ENCODE results near the gene HDAC11.
"Not testable (repeated sequence)": the region's sequence is repeated elsewhere in the genome, so short reads cannot be mapped to it uniquely, and the experiment has no call there.

The HDAC11 gene

DNA sequence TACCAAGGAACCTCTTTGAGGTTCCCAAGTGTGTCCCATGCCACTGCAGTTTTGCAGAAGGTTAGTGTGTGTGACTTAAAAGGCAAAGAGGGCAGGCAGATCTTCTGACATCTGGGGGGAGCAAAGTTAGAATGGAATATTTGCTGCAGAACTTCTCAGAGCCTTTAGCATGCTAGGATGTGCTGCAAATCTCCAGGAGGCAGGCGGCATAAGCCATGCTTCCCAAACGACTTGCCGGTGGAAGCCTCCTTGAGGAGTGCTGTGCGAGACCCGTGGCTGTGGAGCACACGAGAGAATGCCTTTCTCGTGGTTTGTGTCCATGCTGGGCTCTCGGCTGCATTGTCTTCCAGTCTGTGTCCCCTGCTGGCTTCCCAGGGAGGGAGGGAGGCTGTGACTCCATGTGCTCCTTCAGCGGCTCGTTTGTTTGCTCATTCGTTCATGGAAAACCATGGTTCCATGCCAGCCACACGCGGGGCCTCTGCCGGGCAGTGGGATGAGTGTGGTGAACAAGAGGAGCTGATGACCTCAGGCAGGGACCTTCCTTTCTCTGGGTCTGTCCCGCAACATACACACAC lies 13.8 kb downstream of the HDAC11 start:
- DNase-seq (ENCODE audit: low read depth), result no peak

DNA sequence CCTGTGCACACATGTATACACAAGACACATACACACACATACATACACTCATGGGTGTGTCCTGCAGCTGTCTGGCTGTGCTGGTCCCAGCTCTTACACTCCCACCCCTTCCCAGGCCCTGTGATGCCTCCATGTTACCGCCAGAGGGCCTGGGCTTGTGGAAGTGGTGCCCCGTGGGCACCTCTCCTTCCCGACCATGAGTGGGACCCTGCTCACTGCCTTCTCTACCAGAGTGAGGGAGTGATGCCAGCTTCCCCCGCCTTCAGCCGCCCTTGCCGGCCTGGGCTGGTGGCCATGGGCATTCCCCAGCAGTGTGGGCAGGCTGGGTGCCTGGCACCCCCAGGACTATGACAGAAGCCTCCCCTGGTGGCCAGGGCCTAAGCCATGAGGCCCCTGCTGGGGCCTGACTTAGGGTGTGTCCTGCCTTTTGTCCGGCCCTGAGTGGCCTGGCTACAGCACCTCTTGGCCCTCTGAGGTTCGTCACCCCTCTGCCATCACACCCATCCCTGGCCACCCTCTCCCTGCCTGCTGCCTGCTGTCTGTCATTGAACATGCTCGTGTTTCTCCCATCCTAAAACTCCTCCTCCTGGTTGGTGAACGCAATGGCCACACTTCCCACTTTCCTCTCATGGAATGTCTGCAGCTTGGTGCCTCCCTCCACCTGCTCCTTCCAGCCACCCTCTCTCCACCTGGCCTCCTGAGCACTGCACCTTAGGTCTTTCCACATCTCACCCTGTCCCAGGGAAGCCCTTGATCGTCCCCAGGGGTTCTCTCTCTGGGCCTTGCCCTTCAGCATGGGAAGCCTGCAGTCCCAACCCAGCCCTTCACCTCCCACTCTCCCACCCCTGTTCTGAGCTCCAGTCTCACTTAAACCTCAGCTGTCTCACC lies 14.6 kb downstream of the HDAC11 start:
- DNase-seq (ENCODE audit: low read depth), result peak; percentile 61

DNA sequence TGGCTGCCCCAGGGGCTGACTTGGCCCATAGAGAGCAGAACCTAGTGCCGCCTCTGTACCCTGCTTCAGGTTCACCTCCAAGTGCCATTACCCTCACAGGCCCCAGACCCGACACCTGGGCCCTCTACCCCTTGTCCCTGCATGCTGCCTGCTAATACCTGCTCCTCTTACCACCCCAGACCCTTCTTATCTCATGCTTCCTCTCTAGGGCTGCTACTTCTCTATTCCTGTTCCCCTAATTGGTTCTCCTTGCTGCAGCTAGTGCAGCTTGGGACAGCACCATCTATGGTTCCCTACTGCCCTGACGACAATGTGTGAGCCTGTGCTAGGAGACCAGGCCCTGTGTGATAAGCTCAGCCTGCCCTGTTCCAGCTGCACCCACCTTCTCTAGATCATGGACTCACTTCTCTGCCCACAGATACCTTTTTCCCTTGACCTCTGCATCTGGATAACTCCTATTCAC lies 15.3 kb downstream of the HDAC11 start:
- DNase-seq (ENCODE audit: low read depth), result no peak

DNA sequence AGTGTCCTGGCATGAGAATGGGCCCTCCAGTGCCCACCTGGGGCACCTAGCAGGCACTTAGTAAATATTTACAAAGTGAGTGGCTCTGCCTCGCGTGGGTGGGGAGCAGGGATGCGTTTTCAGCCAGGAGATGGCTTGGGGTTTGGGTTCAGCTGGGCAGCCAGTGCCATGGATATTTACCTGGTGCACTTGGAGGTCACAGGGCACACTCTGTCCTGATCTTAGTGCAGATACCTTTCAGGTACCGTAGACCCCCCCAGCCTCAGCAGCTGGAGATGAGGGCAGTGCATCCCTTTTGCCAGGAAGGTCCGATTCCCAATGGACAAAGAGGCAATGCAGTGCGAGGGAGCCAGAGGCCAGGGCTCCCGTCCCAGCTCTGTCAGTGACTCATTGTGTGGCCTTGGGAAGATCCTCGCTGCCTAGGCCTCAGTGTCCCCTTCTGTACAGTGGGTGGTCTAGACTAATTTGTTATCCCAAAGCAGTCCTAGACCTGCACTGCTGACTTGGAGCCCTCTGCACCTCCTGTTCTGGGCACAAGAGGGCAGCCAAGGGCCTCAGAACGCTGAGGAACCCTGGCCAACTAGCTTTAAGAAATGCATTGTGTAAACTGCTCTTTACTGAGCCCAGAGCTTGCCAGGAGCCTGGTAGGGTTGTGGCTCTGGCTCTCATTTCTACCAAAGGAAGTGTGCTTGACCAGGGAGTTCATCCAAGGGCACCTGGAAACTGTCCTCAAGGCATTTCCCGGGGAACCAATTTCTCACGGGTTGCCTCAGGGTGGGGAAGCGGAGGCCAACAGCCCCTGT lies 16.0 kb downstream of the HDAC11 start:
- peak; percentile 83 for DNase-seq (ENCODE audit: low read depth)

DNA sequence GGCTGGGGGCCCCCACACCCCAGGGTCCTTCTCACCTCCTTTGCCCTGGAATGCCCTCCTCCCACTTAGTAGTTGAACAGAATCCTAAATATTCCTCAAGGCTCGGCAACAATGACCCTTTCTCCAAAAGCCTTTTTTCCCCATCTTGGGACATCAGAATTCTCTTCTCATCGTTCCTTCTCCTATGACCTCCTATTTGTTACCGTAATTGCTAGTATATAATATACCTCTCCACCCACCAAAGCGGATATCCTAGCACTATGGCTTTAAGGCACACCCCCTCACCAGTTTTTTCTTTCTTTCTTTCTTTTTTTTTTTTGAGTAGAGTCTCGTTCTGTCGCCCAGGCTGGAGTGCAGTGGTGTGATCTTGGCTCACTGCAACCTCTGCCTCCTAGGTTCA lies 16.8 kb downstream of the HDAC11 start:
- DNase-seq (ENCODE audit: low read depth), result no peak

DNA sequence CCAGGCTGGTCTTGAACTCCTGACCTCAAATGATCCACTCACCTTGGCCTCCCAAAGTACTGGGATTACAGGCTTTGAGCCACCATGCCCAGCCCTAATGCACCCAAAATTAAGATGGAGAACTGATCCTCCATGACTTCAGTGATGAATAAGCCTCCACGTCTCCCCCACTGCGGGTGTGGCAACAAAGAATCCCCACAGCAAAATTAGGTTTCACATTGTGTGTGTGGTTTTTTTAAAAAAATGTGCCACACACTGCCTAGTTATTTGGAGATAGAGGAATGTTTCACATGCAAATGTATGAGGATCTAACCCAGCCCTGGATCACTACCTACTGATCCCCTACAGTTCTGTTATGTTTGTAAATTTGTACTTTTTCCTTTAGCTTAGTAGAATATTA lies 17.3 kb downstream of the HDAC11 start:
- DNase-seq (ENCODE audit: low read depth), result peak; percentile 33

DNA sequence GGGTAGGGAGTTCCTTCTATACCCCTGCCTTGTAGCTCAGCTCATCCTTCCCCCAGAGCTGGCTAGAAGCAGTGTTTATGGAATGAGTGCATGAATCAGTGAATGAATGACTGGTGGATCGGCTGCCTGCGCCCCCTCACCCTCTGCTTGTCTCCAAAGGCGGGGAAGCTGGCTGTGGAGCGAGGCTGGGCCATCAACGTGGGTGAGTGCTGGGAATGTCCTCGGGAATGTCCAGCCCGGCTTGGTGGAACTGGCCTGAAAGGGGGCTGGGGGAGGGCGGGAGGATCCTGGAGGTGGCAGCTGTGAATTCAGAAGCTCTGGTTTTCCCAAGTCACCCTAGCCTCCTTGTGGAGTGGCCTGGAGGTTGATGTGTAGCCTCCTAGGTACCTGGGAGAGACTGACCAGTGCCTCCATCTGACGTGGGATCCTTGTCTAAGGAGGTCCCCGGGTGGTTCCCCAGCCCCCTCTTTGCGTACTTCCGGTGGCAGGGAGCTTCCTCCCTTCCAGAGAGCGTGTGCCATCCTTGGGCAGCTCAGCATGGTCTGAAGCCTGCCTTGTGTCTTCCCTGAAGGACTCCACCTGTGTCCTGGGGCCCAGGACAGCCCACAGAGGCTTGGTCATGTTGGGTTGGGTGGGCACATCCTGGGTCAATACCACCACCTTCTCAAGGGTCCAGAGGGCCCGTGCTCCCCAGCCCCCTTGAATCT lies 18.4 kb downstream of the HDAC11 start:
- no peak for DNase-seq (ENCODE audit: low read depth)

DNA sequence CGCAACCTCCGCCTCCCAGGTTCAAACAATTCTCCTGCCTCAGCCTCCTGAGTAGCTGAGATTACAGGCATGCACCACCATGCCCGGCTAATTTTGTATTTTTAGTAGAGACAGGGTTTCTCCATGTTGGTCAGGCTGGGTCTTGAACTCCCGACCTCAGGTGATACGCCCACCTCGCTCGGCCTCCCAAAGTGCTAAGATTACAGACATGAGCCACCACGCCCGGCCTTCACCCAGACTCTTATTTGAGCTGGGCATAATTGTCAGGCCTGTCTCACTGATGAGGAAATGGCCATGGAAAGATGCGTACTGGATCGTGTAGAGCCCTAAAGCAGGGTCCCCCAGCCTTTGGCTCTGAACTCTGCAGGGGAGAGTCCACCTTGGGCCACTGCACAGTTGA lies 19.1 kb downstream of the HDAC11 start:
- not testable (repeated sequence) for DNase-seq (ENCODE audit: low read depth)

DNA sequence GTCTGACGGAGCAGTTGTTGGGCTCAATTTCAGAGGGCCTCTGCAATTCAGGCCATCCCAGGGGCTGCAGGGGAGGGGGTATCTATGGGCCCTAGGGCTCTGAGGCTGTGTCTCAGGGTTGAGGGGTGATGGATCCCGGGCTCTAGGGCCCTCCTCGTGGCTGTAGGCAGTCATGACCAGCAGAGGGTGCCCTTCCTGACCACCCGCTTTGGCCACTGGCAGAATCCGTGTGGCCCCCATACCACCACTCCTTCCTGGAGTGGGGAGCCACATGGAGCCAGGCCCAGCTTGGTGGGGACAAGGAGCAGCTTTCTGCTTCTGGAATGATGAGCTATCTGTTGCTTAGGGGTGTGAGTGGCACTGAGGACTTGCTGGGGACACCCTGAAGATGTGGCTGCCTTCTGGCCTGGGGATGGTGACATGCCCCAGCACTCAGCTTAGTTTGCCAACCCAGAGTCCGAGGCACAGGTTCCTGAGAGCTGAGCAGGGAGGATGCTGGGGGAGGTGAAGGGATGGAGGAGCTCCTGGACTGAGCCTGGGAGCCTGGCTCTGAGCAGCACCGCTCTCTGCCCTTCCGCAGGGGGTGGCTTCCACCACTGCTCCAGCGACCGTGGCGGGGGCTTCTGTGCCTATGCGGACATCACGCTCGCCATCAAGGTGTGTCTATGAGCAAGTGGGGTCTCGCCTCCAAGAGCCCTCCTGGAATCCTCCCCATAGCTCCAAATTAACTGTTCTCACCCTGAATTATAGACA lies 20.2 kb downstream of the HDAC11 start:
- DNase-seq (ENCODE audit: low read depth), result peak; percentile 50

DNA sequence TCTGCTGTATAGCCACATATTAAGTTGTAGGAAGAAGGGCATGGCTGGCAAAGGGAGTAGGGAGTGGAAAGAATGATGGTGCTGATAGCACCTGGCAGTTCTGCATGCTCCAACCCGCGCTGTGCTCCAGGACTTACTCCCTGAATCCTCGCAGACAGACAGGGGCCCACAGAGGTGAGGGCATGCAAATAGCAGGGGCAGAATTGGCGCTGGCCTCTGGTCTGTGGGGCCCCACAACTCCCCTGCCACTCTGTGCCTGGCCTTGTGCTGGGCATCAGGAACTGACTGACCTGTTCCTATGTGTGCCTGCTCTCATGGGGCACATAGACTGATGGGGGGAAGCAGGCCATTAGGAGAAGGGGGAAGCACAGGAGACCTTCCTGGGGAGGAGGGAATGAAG lies 20.9 kb downstream of the HDAC11 start:
- DNase-seq (ENCODE audit: low read depth), result no peak

DNA sequence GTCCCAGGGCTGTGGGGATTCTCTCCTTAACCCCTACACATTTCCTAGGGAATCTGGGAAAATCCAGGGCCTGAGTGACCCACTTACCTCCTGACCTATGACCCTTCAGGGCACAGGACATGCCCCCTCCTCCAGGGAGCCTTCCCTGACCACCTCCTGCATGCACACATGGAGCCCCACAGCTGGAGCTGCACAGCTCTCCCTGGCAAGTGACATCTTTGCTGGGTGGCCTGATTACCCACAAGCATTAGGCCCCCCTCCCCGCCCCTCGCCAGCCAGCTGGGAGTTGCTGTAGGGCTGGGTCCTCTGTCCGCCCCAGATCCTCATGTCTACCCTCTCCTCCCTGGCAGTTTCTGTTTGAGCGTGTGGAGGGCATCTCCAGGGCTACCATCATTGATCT lies 21.4 kb downstream of the HDAC11 start:
- no peak for DNase-seq (ENCODE audit: low read depth)

DNA sequence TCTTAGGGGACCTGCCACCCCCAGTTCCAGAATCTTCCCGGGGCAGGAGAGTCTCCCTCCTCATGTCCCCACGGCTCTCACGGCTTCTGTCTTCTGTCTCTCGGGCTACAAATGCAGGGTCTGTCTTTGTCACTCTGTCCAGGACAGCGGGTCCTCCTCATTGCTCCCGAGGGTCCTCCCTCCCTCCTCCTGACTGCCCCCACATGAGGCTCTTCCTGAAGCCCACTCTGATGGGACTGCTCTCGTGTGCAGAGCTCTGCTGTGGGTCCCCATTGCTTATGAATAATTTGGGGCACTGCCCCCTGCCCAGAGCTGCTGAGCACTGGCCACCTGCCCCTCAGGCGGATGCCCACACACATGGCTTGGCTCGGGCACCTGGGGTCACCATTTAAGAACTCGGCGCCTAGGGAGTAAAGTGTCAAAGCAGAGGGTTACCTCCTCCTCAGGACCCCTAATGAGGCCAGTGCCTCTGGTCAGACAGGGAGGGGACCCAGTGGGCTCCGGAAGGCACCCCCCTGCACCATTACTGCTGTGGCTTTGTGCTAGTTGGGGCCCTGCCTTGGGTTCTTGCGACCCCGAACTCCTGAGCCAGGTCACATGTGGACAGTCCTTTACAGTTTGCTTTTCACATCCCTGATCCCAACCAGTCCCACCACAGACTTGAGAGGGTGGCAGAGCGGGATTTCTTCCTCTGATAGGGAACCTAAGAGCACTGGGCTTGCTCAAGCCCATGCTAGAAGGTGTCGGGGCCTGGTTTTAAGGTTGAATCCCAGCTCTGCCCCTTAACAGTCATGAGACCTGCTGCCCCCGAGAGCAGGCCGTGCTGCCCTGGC lies 22.1 kb downstream of the HDAC11 start:
- DNase-seq (ENCODE audit: low read depth), result no peak

DNA sequence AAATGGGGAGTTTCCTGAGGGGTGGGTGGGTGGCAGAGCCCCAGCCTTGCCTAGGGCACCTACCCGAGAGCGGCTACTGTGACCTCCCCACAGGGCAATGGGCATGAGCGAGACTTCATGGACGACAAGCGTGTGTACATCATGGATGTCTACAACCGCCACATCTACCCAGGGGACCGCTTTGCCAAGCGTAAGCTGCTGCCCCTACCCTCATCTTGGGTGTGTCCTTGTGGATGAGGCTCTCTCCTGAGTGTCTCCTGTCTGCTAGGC lies 22.6 kb downstream of the HDAC11 start:
- no peak for DNase-seq (ENCODE audit: low read depth)

DNA sequence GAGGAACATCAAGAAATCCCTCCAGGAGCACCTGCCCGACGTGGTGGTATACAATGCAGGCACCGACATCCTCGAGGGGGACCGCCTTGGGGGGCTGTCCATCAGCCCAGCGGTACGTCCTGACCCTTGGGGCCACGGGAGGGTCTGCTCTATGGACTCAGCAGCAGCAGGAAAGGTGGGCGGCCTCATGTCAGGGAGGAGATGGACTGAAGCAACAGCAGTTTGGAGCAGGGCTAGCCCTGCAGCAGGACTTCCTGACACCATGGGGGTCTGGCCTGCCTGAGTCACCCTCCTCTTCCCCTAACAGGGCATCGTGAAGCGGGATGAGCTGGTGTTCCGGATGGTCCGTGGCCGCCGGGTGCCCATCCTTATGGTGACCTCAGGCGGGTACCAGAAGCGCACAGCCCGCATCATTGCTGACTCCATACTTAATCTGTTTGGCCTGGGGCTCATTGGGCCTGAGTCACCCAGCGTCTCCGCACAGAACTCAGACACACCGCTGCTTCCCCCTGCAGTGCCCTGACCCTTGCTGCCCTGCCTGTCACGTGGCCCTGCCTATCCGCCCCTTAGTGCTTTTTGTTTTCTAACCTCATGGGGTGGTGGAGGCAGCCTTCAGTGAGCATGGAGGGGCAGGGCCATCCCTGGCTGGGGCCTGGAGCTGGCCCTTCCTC lies 24.2 kb downstream of the HDAC11 start:
- peak; percentile 95 for DNase-seq (ENCODE audit: low read depth)

DNA sequence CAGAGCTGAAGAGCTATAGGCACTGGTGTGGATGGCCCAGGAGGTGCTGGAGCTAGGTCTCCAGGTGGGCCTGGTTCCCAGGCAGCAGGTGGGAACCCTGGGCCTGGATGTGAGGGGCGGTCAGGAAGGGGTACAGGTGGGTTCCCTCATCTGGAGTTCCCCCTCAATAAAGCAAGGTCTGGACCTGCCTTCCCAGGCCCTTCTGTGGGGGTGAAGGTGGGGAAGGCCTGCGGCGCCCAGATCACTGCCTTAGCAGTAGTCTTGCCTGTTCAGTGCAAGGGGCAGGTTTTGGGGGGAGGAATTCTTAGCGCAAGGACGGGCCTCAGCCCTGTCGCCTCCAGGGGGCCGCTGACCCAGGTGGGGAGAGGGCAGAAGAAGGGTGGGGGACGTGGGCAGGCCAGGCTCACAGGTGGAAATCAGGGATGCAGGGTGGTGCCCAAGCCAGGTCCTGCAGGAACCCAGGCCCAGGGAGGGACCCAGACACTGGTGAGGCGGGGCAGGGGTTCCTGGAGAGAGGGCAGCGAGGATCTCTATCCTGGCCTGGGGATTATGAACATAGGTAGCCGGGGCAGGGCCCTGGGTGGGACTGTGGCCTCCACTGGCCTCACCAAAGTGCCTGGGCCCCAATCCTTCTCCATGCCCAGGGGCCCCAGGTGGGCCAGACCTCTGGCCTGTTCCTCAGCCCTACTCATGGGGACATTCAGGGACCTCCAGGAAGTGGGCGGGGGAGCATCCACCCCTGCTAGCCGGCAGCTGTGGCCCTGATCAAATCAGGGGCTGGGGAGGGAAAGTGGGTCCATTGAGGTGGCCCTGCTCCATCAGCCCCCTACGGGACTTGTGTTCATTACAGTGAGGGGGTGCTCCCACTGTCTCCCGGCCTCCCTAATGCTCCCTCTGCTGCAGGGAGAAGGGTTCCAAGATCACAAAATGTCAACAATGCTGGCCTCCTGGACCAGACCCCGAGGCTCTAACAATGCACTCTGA lies 25.3 kb downstream of the HDAC11 start:
- DNase-seq (ENCODE audit: low read depth), result no peak

DNA sequence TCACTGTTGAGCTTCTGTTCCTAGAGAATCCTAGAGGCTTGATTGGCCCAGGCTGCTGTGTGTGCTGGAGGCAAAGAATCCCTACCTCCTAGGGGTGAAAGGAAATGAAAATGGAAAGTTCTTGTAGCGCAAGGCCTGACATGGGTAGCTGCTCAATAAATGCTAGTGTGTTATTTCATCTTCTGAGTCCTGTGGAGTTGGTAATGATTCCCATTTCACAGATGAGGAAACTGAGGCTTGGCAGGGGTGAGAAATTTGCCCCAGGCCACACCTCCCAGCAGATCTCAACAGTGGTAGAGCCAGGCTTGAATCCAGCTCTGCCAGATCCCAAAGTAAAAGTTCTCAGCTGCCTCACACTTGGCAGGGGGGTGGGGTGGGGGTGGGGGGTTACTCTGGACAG lies 26.1 kb downstream of the HDAC11 start:
- DNase-seq (ENCODE audit: low read depth), result no peak

DNA sequence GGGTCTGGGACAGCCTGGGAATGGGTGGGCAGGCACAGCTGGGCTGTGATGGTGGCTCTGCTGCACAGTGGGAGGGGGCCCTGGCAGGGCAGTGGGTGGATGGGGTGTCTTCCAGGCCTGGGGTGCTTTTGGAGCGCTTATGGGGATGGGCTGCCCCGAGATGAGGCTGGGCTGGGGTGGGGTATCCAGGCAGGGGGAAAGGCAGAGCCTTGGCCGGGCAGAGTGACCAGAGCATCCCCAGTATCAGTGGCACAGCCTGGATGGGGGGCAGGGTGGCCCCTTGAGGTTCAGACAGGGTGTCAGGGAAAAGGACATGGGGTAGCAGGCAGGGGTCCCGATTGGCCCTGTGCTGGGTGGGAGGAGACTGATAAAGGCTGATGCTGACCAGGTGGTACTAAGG lies 26.6 kb downstream of the HDAC11 start:
- DNase-seq (ENCODE audit: low read depth), result no peak

DNA sequence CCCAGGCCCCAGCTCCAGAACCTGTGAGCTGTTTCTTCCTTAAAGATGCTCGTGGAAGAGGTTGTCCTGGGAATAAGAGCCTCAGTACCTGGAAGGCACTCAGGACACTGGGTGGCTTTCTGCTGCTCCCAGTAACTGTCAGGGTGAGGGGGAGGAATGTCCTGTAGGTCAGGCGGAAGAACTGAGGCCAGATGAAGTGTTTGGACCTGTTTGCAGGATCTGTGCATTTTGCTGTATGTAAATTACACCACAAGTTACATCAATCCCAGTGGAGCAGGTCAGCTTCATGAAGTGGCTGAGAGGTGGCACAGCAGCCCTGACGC lies 27.1 kb downstream of the HDAC11 start:
- DNase-seq (ENCODE audit: low read depth), result peak; percentile 35

Measured in ELR (cell line).